ENCODE data around the gene CCNB1. TPM values are rescaled to one million over a fixed set of nuclear protein-coding genes. Genes with fewer than 3 reads are reported as not detected.

Gene CCNB1
- total RNA-seq, 1 experiment from 2014 or later, result 120 TPM

DNA sequence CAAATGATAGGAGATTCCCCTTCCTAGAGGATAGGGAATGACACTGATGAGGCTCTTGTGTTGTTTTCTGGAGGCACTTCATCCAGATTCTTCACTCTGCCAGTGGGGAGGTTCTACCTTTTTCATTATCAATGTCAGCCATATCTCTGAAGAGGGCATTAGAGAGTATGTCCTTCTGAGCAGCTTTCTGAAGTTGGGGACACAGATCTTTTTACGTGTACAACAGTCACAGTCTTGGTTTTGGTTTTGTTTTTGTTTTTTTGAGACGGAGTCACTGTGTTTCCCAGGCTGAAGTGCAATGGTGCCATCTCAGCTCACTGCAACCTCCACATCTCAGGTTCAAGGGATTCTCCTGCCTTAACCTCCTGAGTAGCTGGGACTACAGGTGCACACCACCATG lies 45.1 kb downstream of the CCNB1 start:
- ChIA-PET CTCF (no interaction called here), POLR2A (no interaction called here)
- no peaks in the 10 kb centered on the region for H3K27me3 Mint-ChIP-seq (ENCODE audit: insufficient read depth, unreplicated experiment)
- no peaks in the 10 kb centered on the region for H3K4me1 Mint-ChIP-seq (ENCODE audit: insufficient read depth, unreplicated experiment)
- no peaks in the 10 kb centered on the region for H3K9me3 Mint-ChIP-seq (ENCODE audit: unreplicated experiment)
- no peak for TF ChIP-seq CTCF (IDR thresholded peaks at IDR 0.05; ENCODE audit: unreplicated experiment)
- no TSS peak for BruUV-seq (replicated peaks)
- no peak for DNase-seq (ENCODE audit: unreplicated experiment)
- intact Hi-C loops (cut with micrococcal nuclease), result no loop called here
- no peaks in the 10 kb centered on the region for H3K36me3 Mint-ChIP-seq (ENCODE audit: insufficient read depth, unreplicated experiment)
- no peak overlapping the region for H3K4me3 Mint-ChIP-seq (ENCODE audit: unreplicated experiment)
- no peak overlapping the region for H3K27ac Mint-ChIP-seq (ENCODE audit: low read depth, unreplicated experiment)

DNA sequence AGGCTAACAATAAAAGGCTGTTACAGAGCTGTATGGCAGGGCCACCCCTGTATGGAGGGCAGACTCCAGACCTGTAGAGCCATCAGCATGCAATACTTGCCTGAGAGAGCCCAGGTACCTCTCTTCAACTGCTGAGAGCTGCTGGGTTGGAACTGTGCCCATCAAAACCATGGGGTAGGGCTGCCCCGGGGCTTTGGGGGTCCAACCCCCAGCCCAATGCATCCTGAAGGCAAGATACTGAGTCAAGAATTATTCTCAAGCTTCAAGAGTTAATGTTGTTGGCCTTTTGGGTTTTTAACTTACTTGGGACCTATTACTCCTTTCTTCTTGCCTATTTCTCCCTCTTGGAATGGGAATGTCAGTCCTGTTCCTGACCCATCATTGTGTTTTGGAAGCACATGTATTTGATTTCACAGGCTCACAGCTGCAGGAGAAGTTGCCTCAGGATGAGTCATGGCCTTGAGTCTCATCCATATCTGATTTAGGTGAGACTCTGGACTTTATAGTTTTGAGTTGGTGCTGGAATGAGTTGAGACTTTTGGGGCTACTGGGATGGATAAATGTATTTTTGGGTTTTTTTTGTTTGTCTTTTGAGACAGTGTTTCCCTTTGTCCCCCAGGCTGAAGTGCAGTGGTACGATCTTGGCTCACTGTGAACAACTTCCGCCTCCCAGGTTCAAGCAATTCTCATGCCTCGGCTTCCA lies 46.7 kb downstream of the CCNB1 start:
- Mint-ChIP-seq H3K4me1 (ENCODE audit: insufficient read depth, unreplicated experiment) (peaks cover 5% of the 10 kb centered on the region), H3K36me3 (ENCODE audit: insufficient read depth, unreplicated experiment) (no peaks in the 10 kb centered on the region), H3K4me3 (ENCODE audit: unreplicated experiment) (no peak overlapping the region), H3K27me3 (ENCODE audit: insufficient read depth, unreplicated experiment) (no peaks in the 10 kb centered on the region), H3K9me3 (ENCODE audit: unreplicated experiment) (no peaks in the 10 kb centered on the region), H3K27ac (ENCODE audit: low read depth, unreplicated experiment) (no peak overlapping the region)
- DNase-seq (ENCODE audit: unreplicated experiment), result peak; percentile 43
- ChIA-PET CTCF (no interaction called here), POLR2A (interaction anchor here (1.2 to 2.1 kb wide), 3 partner anchors 16 to 24 kb away, joined by 3 to 5 read pairs (median 3); partner anchors contain the start of gene CDK7)
- intact Hi-C loops (cut with micrococcal nuclease), result no loop called here
- TF ChIP-seq CTCF (IDR thresholded peaks at IDR 0.05; ENCODE audit: unreplicated experiment), result no peak
- no TSS peak for BruUV-seq (replicated peaks)

DNA sequence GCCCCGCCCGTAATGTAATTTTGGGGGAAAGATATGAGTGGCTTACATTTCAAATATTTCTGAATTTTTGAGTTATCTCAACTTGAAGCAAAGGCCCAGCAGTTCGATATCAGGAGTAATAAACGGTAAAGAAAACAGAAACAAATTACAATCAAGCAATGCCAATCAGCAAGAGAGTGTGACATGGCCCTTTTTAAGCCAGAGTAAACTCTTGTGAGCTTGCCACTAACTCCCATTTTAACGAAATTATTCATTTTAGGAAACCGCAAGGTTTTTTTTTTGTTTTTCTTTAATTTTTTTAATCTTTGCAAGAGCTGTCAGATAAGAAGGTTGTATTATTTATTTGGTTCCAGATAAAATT lies 50.2 kb downstream of the CCNB1 start:
- Mint-ChIP-seq H3K27me3 (ENCODE audit: insufficient read depth, unreplicated experiment) (no peaks in the 10 kb centered on the region), H3K27ac (ENCODE audit: low read depth, unreplicated experiment) (peak overlapping the region; percentile 99), H3K4me1 (ENCODE audit: insufficient read depth, unreplicated experiment) (peaks cover 8% of the 10 kb centered on the region), H3K9me3 (ENCODE audit: unreplicated experiment) (no peaks in the 10 kb centered on the region), H3K4me3 (ENCODE audit: unreplicated experiment) (peak overlapping the region; percentile 100), H3K36me3 (ENCODE audit: insufficient read depth, unreplicated experiment) (no peaks in the 10 kb centered on the region)
- CTCF ChIA-PET, result interaction anchor here (0.7 kb wide), 1 partner anchor 151 kb away, joined by 3 read pairs; no protein-coding TSS in a partner anchor
- no peak for TF ChIP-seq CTCF (IDR thresholded peaks at IDR 0.05; ENCODE audit: unreplicated experiment)
- intact Hi-C loops (cut with micrococcal nuclease), result no loop called here
- no TSS peak for BruUV-seq (replicated peaks)
- no peak for DNase-seq (ENCODE audit: unreplicated experiment)
- POLR2A ChIA-PET, result interaction anchor here (0.6 to 4.5 kb wide), 9 partner anchors 9 to 873 kb away, joined by 3 to 63 read pairs (median 4); partner anchors contain the start of genes CDK7 and CENPH

DNA sequence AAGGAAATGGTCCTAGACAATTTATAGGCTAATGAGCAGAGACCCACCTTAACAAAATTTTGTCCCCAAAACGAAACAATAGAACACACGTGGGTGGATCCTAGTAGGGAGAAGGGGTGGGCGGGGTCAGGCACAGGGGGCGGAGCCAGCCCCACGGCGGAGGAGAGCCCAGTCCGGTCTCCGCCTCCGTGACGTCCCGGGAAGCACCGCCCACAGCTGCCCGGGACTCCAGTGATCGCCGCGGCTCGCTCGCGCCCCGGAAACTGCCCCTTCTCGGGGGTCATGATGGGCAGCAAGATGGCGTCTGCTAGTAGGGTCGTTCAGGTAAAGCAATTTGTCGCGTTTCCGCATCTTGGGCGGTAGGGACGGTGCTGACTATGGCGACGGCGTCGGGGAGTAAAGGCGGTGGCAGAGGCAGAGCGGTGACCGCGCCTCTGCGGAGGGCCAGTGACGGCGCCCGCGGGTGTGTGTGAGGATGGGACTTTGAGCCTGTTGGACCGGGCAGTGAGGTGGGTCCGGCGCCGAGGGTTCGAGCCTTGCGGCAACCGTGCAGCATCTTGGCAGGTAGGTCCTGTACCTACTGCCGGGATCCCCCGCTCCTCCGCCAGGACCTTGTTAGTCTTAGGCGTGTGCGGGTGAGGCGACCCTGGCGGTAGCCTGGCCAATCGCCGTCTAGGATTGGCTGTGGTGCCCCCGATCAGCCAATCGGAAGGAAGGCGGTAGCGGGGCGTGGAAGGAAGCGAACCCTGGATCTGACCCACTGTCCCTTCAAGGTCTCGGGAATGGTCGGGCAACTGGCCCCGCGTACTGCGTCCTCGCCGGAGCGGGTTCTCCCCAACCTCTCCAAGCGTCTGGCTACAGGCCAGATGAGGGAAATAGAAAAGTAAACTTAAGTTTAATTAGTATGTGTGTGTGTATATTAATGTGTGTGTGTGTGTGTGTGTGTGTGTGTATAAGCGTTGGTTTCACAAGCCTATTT lies 50.9 kb downstream of the CCNB1 start:
- H3K27me3 Mint-ChIP-seq (ENCODE audit: insufficient read depth, unreplicated experiment), result no peaks in the 10 kb centered on the region
- intact Hi-C loops (cut with micrococcal nuclease), result no loop called here
- peak; percentile 91 for DNase-seq (ENCODE audit: unreplicated experiment)
- no peaks in the 10 kb centered on the region for H3K36me3 Mint-ChIP-seq (ENCODE audit: insufficient read depth, unreplicated experiment)
- BruUV-seq (replicated peaks), result TSS peak; percentile 48
- ChIA-PET POLR2A (interaction anchor here (0.6 to 4.5 kb wide), 12 partner anchors 8 to 1000 kb away, joined by 3 to 63 read pairs (median 4); partner anchors contain the start of genes CDK7 and CENPH), CTCF (interaction anchor here (0.6 to 0.7 kb wide), 2 partner anchors 111 to 150 kb away, joined by 3 read pairs; no protein-coding TSS in a partner anchor)
- no peaks in the 10 kb centered on the region for H3K9me3 Mint-ChIP-seq (ENCODE audit: unreplicated experiment)
- H3K4me3 Mint-ChIP-seq (ENCODE audit: unreplicated experiment), result peak overlapping the region; percentile 100
- TF ChIP-seq CTCF (IDR thresholded peaks at IDR 0.05; ENCODE audit: unreplicated experiment), result no peak
- peak overlapping the region; percentile 99 for H3K27ac Mint-ChIP-seq (ENCODE audit: low read depth, unreplicated experiment)
- peaks cover 11% of the 10 kb centered on the region for H3K4me1 Mint-ChIP-seq (ENCODE audit: insufficient read depth, unreplicated experiment)

All from MCF 10A (cell line).